CD4-positive, alpha-beta T cell treated with Interleukin-1 beta for 1 hour (primary cell): ENCODE data around the gene MRAP.
"Not testable (repeated sequence)": the region's sequence is repeated elsewhere in the genome, so short reads cannot be mapped to it uniquely, and the experiment has no call there.

Source experiments
- DNase-seq, 2 donors: peaks; one replicate each; pipeline ENCODE4 v3.0.0-alpha.2; 2020 to 2022

The MRAP gene

GRCh38 chr21:32298658-32299081 is at the start of gene MRAP:
Gene MRAP, plus strand, starts transcription at chr21:32298855. Its CDS starts 117 bp downstream, at chr21:32298972.
- DNase-seq = no peak

- no peak for DNase-seq
Measured at GRCh38 chr21:32249511-32250280, 49.0 kb upstream of the MRAP start.

- DNase-seq = no peak
Measured at GRCh38 chr21:32252136-32252535, 46.5 kb upstream of the MRAP start.

- DNase-seq = no peak
Measured at GRCh38 chr21:32253215-32253641, 45.4 kb upstream of the MRAP start.

- DNase-seq = no peak
Measured at GRCh38 chr21:32256251-32256650, 42.4 kb upstream of the MRAP start.

GRCh38 chr21:32256873-32257620 is 41.6 kb upstream of the MRAP start:
- no peak for DNase-seq

GRCh38 chr21:32257962-32258785 is 40.5 kb upstream of the MRAP start:
- DNase-seq = peak; percentile 13 to 27

- not testable (repeated sequence) for DNase-seq
Measured at GRCh38 chr21:32258786-32259048, 39.9 kb upstream of the MRAP start.

GRCh38 chr21:32260130-32260529 is 38.5 kb upstream of the MRAP start:
- no peak for DNase-seq

- DNase-seq = no peak
Measured at GRCh38 chr21:32261929-32262328, 36.7 kb upstream of the MRAP start.

GRCh38 chr21:32265321-32265720 is 33.3 kb upstream of the MRAP start:
- DNase-seq = not testable (repeated sequence)

GRCh38 chr21:32270748-32271147 is 27.9 kb upstream of the MRAP start:
- no peak for DNase-seq

GRCh38 chr21:32276671-32277070 is 22.0 kb upstream of the MRAP start:
- DNase-seq = no peak

- no peak for DNase-seq
Measured at GRCh38 chr21:32278103-32278502, 20.6 kb upstream of the MRAP start.

GRCh38 chr21:32278518-32279376 is 19.9 kb upstream of the MRAP start, which contains the start of gene MIS18A:
Gene MIS18A, minus strand, starts transcription at chr21:32279049. Its CDS starts 35 bp downstream, at chr21:32279014.
- peak; percentile 97 for DNase-seq

- no peak for DNase-seq
Measured at GRCh38 chr21:32279377-32279680, 19.3 kb upstream of the MRAP start.

- no peak for DNase-seq
Measured at GRCh38 chr21:32281531-32281930, 17.1 kb upstream of the MRAP start.

- DNase-seq = no peak
Measured at GRCh38 chr21:32282992-32283391, 15.7 kb upstream of the MRAP start.

- DNase-seq = no peak
Measured at GRCh38 chr21:32285476-32285875, 13.2 kb upstream of the MRAP start.

GRCh38 chr21:32297449-32297848 is 1.2 kb upstream of the MRAP start:
- no peak for DNase-seq

- no peak for DNase-seq
Measured at GRCh38 chr21:32298148-32298559, 501 bp upstream of the MRAP start.

- DNase-seq = no peak
Measured at GRCh38 chr21:32299695-32300094, 1.0 kb downstream of the MRAP start.
